SU-DHL-6 (cell line): ENCODE results near the gene RALGDS.

ENCODE experiments used
- H2AFZ ChIP-seq: fragments of 200-600 bp; sonication (generic); 2 replicates; pipeline ENCODE4 v1.6.1; 2014; ENCODE audit warnings: low read depth, mild to moderate bottlenecking, moderate library complexity, mixed read lengths, antibody characterized with exemption, low read length; ENCODE audit not compliant: severe bottlenecking
- H3F3A ChIP-seq: fragments of 200-600 bp; shearing (Covaris generic); 2 replicates; pipeline ENCODE4 v1.6.0; 2016; ENCODE audit warnings: antibody characterized with exemption, mild to moderate bottlenecking; ENCODE audit not compliant: insufficient read depth
- H3K27ac ChIP-seq: fragments of 200-600 bp; sonication (generic); 2 replicates; pipeline ENCODE4 v1.5.1; 2016; ENCODE audit warnings: low read depth, mild to moderate bottlenecking, low read length, moderate library complexity, mixed read lengths
- H3K27me3 ChIP-seq: fragments of 200-600 bp; sonication (generic), shearing (Covaris generic); 2 replicates; pipeline ENCODE4 v1.6.0; 2014; ENCODE audit warnings: mild to moderate bottlenecking, low read length
- H3K36me3 ChIP-seq: fragments of 200-600 bp; sonication (generic); 2 replicates; pipeline ENCODE4 v1.6.1; 2014; ENCODE audit warnings: mild to moderate bottlenecking, low read length, mixed read lengths
- H3K4me2 ChIP-seq: fragments of 300-600, 200-600 bp; shearing (Covaris generic), sonication (generic); 2 replicates; pipeline ENCODE4 v1.6.0; 2014; ENCODE audit warnings: low read length, low read depth, mild to moderate bottlenecking; ENCODE audit not compliant: poor library complexity, severe bottlenecking
- H3K4me3 ChIP-seq: fragments of 200-600 bp; sonication (generic); 2 replicates; pipeline ENCODE4 v1.5.1; 2014; ENCODE audit warnings: antibody characterized with exemption, low read length, mild to moderate bottlenecking, mixed read lengths; ENCODE audit not compliant: insufficient read depth, poor library complexity, severe bottlenecking
- H3K79me2 ChIP-seq: fragments of 200-600 bp; sonication (generic); 2 replicates; pipeline ENCODE4 v1.6.1; 2014; ENCODE audit warnings: mild to moderate bottlenecking, low read length, moderate library complexity; ENCODE audit not compliant: insufficient read depth
- H3K9ac ChIP-seq: fragments of 200-600 bp; sonication (generic); 2 replicates; pipeline ENCODE4 v1.7.0; 2014; ENCODE audit warnings: mild to moderate bottlenecking, low read length
- H3K9me2 ChIP-seq: fragments of 200-600 bp; sonication (generic); replicated peaks from 2 replicates; pipeline ENCODE4 v1.6.1; 2014; ENCODE audit warnings: low read length; ENCODE audit not compliant: insufficient read depth
- H3K9me3 ChIP-seq: fragments of 200-600 bp; sonication (generic); 2 replicates; pipeline ENCODE4 v1.6.1; 2014; ENCODE audit warnings: low read length, mixed read lengths; ENCODE audit not compliant: insufficient read depth
- H4K20me1 ChIP-seq: fragments of 200-600 bp; sonication (generic); 2 replicates; pipeline ENCODE4 v1.6.1; 2014; ENCODE audit warnings: low read depth, mild to moderate bottlenecking, antibody characterized with exemption, low read length, moderate library complexity, mixed read lengths
- CTCF ChIP-seq: fragments of 200-600 bp; sonication (generic); IDR thresholded peaks from one replicate; pipeline ENCODE4 v1.5.1; 2017; ENCODE audit warnings: antibody characterized with exemption, mild to moderate bottlenecking, low read length, moderate library complexity; ENCODE audit not compliant: insufficient read depth, poor library complexity, severe bottlenecking
- EZH2phosphoT487 ChIP-seq: fragments of 200-600 bp; sonication (generic), shearing (Covaris generic); conservative IDR thresholded peaks from 2 replicates; pipeline ENCODE4 v1.6.1; 2018; ENCODE audit warnings: mild to moderate bottlenecking, antibody characterized with exemption, low read length, moderate library complexity, mixed read lengths

The RALGDS gene

GRCh38 chr9:133134388-133135145 is 13.5 kb upstream of the RALGDS start:
- Histone ChIP-seq H3K79me2 (no peaks in the 10 kb centered on the region), H3K9ac (no peak overlapping the region), H4K20me1 (no peaks in the 10 kb centered on the region), H3F3A (no peaks in the 10 kb centered on the region), H2AFZ (no peak overlapping the region), H3K27ac (no peak overlapping the region), H3K27me3 (no peaks in the 10 kb centered on the region), H3K9me3 (no peaks in the 10 kb centered on the region), H3K36me3 (no peaks in the 10 kb centered on the region), H3K9me2 (no peaks in the 10 kb centered on the region), H3K4me3 (no peak overlapping the region), H3K4me2 (no peak overlapping the region)
- TF ChIP-seq EZH2phosphoT487 (no peak), CTCF (no peak)

DNA sequence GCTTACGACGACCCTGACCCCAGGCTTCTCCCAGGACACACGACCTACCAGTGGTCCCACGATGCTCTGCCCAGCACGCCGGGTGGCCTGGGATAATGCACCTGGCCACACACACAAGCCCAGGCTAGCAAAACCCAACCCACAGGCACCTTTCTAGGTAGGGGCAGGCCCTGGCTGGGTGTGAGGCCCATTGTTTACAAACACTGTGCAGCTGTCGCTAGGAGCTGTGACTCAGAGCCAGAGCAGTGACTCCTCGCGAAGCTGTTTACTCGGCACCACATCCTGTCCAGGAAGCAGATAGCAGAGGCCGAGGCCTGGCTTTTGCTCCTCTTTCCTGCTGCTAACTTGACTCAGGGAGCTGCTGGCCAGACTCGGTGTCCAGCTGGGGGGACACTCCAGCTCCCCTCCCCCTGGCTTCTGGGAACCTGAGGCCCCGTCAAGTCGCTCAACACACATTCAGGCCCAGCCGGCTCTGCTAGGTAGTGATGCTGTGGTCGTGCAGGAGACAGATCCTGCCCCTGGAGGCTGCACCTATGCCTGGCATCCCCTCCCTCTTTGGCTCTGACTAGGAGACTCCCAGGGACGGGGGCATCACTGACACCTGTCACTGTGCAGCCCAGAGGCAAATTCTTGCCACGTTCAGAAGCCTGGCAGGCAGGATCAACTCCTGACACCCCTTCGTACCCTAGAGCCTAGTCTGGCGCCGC is 12.8 kb upstream of the RALGDS start:
- H3K4me2 ChIP-seq, result no peak overlapping the region
- H3K27ac ChIP-seq, result no peak overlapping the region
- TF ChIP-seq EZH2phosphoT487, result no peak
- no peak for TF ChIP-seq CTCF
- no peaks in the 10 kb centered on the region for H3K27me3 ChIP-seq
- H3K4me3 ChIP-seq, result no peak overlapping the region
- no peaks in the 10 kb centered on the region for H3K9me2 ChIP-seq
- H3F3A ChIP-seq, result no peaks in the 10 kb centered on the region
- no peaks in the 10 kb centered on the region for H4K20me1 ChIP-seq
- H3K79me2 ChIP-seq, result no peaks in the 10 kb centered on the region
- no peaks in the 10 kb centered on the region for H3K36me3 ChIP-seq
- H2AFZ ChIP-seq, result no peak overlapping the region
- H3K9me3 ChIP-seq, result no peaks in the 10 kb centered on the region
- H3K9ac ChIP-seq, result no peak overlapping the region

DNA sequence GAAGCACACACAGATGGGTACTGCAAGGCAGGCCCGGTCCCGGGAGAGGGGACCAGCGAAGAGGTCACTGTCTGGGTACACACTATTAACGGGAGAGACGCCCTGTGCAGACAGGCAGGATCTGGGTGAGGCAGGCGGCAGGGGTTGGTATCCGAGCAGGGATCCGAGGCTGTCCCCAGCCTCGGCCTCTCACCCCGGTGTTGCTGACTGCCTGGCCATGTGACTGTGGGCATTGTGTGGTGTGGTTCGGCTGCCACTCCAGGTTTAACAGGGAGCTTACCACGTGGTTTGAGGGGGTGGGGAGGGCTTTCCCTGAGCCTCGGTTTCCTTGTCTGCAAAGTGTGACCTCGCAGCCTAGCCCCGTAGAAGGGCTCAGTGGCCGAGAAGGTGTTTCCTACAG is 11.1 kb upstream of the RALGDS start:
- no peaks in the 10 kb centered on the region for H3K36me3 ChIP-seq
- H3K4me3 ChIP-seq, result no peak overlapping the region
- H3F3A ChIP-seq, result no peaks in the 10 kb centered on the region
- no peak overlapping the region for H3K27ac ChIP-seq
- no peaks in the 10 kb centered on the region for H3K9me3 ChIP-seq
- no peaks in the 10 kb centered on the region; the same call in 1 of the 2 replicates for H4K20me1 ChIP-seq
- H2AFZ ChIP-seq, result no peak overlapping the region
- H3K4me2 ChIP-seq, result no peak overlapping the region
- no peak overlapping the region for H3K9ac ChIP-seq
- no peaks in the 10 kb centered on the region for H3K79me2 ChIP-seq
- no peaks in the 10 kb centered on the region for H3K27me3 ChIP-seq
- no peaks in the 10 kb centered on the region for H3K9me2 ChIP-seq
- no peak for TF ChIP-seq EZH2phosphoT487
- no peak for TF ChIP-seq CTCF
